Gastroesophageal sphincter (tissue), 3 donors: ENCODE results near the gene TLCD5.

Source experiments
- CTCF ChIP-seq, 4 experiments: fragments of 200-600 bp in 2 of 4; fragments of 450-650 bp in 2 of 4; sonication (generic) in 1 of 4; IDR thresholded peaks; one replicate each; pipeline ENCODE4 v1.5.1; 2017 to 2019; ENCODE audit warnings: antibody characterized with exemption in 4 of 4, mild to moderate bottlenecking in 2 of 4, moderate library complexity in 2 of 4
- EP300 ChIP-seq: sonication (generic); formaldehyde crosslinking; IDR thresholded peaks from one replicate; pipeline ENCODE4 v1.6.1; 2017; ENCODE audit warnings: antibody characterized with exemption, mild to moderate bottlenecking

- TF ChIP-seq CTCF (IDR thresholded peaks at IDR 0.05), result no peak
- TF ChIP-seq EP300, result no peak
These were observed 27.3 kb downstream of the TLCD5 start for GRCh38 chr11:120352405-120352804.
